H54 (cell line): ENCODE measurements around the gene WDR44.
"Not testable (repeated sequence)": the region's sequence is repeated elsewhere in the genome, so short reads cannot be mapped to it uniquely, and the experiment has no call there.

Experiments used
- DNase-seq: peaks from one replicate; pipeline ENCODE4 v3.0.0; 2011; ENCODE audit warnings: low spot score, mixed read lengths; ENCODE audit not compliant: insufficient read length
- FAIRE-seq: peaks from 3 replicates; lab custom pipeline; 2011; peaks lifted over from hg19 to GRCh38; lab: Jason Lieb, UNC
- POLR2A ChIP-seq: IDR thresholded peaks from 2 replicates; pipeline ENCODE4 v1.6.1; 2011; ENCODE audit warnings: low read depth, mild to moderate bottlenecking, low read length

The WDR44 gene, protein sequence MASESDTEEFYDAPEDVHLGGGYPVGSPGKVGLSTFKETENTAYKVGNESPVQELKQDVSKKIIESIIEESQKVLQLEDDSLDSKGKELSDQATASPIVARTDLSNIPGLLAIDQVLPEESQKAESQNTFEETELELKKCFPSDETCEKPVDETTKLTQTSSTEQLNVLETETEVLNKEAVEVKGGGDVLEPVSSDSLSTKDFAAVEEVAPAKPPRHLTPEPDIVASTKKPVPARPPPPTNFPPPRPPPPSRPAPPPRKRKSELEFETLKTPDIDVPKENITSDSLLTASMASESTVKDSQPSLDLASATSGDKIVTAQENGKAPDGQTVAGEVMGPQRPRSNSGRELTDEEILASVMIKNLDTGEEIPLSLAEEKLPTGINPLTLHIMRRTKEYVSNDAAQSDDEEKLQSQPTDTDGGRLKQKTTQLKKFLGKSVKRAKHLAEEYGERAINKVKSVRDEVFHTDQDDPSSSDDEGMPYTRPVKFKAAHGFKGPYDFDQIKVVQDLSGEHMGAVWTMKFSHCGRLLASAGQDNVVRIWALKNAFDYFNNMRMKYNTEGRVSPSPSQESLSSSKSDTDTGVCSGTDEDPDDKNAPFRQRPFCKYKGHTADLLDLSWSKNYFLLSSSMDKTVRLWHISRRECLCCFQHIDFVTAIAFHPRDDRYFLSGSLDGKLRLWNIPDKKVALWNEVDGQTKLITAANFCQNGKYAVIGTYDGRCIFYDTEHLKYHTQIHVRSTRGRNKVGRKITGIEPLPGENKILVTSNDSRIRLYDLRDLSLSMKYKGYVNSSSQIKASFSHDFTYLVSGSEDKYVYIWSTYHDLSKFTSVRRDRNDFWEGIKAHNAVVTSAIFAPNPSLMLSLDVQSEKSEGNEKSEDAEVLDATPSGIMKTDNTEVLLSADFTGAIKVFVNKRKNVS

DNA sequence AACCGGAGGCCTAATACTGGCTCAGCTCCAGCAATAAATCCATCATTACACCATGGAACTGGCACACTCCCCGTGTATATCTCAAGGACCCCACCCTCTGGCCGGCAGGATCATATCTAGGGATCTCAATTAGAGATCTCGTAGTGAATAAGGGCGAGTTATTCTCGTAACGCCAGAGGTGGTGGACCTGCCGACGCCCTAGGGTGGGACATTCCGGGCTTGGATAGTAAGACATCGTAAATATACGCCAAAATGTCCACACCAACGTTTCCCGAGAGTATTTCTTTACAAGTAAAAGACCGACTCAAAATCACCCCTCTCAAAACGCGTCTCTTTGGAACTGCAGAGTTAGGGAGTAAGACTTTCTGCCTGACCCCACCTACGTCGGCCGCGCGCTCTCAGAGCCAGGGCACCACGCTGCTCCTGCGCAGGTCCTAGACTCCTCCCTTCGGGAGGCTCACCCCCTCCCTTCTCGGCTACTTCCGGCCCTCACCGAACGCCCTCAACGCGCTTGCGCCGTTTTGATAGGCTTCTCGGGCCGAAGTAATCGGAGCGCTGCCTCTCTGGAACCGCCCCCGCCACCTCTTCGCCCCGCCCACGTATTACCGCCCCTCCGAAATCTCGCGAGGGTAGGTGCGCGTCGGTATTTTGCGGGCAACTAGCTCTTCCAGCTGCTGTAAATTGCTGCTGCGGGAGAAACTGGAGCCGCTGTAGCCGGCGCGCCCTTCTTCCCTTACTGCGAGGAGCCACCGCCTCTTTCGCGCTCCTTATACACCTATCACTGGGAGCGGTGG, at the start of gene WDR44:
Gene WDR44, plus strand, starts transcription at position 643 of the 794 bp plus-strand sequence. CDS start 398 bp downstream, outside the sequence.
- peak; percentile 47 for TF ChIP-seq POLR2A
- FAIRE-seq (peak; percentile 97), DNase-seq (peak; percentile 61)

DNA sequence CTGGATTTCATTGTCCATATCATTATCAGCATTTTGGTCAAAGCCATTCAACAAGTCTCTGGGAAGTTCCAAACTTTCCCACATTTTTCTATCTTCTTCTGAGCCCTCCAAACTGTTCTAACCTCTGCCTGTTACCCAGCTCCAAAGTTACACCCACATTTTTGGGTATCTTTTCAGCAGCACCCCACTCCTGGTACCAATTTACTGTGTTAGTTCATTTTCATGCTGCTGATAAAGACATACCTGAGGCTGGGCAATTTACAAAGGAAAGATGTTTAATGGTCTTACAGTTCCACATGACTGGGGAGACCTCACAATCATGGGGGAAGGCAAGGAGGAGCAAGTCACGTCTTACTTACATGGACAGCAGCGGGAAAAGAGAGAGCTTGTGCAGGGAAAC, 40.1 kb upstream of the WDR44 start:
- not testable (repeated sequence) for DNase-seq, FAIRE-seq

DNA sequence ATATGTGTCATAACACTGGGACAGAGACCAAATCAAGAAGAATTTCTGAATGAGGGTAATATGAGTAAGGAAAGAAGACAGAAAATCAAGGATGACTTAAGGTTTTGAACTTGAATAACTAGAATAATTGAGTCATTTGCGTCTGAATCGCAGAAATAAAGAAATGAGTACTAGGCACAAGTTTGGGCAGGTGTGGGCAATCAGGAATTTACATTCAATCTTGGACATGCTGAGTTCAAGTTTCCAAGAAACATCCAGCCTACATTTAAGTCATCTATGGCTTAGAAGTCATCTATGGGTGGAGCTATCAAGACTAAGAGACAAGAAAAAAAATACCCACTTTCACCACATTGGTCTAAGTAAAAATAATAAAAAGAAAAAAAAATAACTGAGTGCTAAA, 30.4 kb upstream of the WDR44 start:
- TF ChIP-seq POLR2A = no peak
- FAIRE-seq (no peak), DNase-seq (no peak)

DNA sequence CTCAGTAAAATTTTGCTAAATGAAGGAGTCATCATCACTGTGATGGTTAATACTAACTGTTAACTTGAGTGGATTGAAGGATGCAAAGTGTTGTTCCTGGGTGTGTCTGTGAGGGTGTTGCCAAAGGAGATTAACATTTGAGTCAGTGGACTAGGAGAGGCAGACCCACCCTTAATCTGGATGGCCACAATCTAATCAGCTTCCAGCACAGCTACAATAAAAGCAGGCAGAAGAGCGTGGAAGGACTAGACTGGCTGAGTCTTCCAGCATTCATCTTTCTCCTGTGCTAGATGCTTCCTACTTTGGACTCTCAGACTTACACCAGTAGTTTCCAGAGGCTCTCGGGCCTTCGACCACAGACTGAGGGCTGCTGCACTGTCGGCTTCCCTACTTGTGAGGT, 21.3 kb upstream of the WDR44 start:
- DNase-seq (no peak), FAIRE-seq (no peak)
- TF ChIP-seq POLR2A = no peak

DNA sequence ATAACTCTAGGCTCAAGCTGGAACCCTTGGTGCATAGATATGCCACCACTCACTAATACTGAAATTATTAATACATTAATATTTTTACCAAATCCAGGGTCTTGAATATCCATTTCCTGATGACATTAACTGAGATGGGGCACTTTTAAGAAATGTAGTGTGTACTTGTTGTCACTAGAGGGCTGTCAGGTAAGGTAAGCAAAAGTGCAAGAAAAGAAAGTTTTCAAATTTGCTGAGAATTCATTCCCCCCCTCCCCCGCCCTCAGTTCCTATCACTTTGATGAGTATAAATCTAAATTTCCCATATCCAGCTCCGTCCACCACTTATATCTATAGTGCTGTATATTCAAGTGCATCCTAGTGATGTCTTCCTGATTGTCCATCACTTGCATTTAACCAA, 20.5 kb upstream of the WDR44 start:
- DNase-seq = no peak
- FAIRE-seq = no peak
- TF ChIP-seq POLR2A = no peak

DNA sequence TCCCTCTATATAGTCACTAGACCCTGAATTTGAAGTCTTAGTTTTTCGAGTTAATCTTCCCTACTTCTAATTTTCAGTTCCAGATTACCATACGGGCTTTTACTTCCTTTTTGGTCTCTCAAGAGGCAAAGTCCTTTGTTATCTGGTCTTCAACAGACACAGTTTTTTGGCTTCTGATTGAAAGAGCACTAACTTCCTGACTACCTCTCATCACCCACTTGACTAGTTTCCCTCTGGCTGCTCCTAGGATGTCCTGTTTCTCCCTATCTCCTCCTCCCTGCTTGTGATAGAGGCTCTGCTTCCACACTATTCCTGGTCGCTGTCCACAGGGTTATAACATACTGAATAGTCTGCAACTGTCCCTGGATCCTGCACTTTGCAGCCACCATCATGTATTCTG, 16.7 kb upstream of the WDR44 start:
- DNase-seq = no peak
- no peak for FAIRE-seq
- TF ChIP-seq POLR2A = no peak

DNA sequence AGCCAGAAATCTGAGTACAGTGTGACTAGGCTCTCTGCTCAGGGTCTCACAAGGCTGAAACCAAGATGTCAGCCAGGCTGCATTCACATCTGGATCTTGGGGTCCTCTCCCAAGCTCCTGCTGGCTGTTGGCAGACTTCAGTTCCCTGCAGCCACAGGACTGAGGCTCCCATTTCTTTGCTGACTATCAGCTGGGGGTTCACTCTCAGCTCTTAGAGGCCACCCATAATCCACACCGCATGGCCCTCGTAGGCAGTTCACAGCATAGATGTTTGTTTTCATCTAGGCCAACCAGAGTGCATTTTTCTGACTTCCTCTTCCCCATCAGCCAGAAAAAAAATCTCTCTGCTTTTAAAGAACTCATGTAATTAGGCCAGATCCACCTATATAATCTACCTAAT, 8.2 kb upstream of the WDR44 start:
- FAIRE-seq = no peak
- DNase-seq = no peak
- TF ChIP-seq POLR2A = no peak

DNA sequence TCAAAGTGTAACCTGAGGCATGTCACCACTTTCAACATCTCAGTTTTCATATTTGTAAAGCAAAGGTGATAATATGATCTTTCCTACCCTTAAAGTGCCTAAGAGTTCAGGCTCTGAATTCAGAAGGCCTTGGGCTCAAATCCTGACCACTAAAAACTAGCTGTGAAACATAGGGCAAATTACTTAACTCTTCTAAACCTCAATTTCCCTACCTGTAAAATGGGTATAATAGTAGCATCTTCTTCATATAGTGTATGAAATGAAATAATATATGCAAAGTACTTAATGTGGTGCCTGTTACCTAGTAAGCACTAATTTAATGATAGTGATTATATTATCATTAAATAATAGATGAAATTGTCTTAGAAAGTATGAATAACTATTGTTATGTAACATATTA, 7.0 kb upstream of the WDR44 start:
- TF ChIP-seq POLR2A = no peak
- DNase-seq (no peak), FAIRE-seq (no peak)

DNA sequence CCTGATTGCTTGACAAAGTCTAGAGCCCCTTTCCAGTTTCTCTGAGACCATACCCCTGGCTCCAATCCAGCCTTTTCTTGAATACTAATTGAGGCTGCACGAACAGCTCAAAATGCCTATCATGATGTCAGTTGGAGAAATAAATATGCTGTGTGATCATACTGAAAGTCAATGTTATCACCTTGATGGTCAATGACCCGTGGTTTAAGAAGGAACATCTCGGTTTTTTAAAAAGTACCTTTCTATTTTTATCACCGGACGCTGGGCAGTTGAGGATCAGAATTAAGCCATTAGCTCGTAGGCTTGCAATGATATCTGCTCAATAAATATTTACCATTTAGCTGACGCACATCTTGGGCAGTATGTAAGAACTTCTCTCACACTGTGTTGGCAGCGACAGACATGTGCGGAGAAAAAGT, 852 bp upstream of the WDR44 start:
- DNase-seq (no peak), FAIRE-seq (no peak)
- TF ChIP-seq POLR2A = no peak

DNA sequence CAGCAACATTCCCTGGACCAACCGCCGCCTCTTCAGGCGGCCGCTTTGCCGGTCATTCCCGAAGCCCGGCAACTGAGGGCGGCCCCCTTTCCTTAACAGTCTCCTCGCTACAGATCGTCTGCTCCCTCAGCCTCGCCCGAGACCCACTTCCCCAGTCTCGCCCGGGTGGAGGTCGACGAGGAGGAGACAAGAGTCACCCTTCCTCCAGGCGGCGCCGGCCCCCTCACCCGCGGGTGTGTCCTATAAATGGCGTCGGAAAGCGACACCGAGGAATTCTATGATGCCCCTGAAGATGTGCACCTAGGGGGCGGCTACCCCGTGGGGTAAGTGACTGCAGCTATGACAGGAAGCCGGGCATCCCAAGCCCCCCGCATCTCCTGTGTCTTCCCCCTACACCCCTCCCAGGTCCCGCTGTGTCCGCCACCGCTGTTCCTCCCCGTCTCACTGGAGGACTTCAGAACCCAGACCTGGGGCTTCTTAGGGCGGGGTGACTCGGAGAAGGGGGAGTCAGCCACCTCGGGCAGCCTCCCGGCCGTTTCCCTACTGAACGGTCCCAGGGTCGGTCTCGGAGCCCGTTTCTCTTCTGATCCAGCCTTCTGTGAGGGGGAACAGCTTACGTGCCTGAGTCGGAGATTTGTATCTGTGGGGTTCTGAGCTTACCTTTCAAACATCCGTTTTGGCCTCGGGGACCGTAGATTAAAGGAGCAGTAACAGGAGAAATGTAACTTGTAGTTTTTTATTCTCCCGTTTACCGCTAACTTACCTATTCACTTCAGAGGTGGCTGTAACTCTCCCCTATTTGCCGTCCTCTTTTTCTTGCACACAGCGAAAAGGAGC, 570 bp downstream of the WDR44 start:
- DNase-seq (no peak), FAIRE-seq (no peak)
- no peak for TF ChIP-seq POLR2A

DNA sequence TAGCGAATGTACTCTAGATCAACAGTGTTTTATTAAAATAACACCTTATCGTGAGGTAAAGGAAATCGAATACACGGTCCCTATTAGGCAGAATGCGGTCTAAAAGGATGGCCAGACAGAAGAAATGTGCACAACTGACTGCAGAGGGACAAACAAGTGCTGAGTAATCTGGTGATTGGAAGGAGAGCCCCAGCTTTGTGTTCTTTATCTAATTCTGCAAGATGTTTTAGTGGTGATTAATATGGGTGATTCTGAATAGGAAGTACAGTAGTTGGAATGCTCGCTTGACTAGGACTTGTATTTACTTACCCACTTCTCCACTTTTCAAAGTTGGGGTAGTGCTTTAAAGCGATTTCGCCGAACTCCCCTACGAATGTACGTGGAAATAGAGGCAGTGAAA, 1.2 kb downstream of the WDR44 start:
- no peak for TF ChIP-seq POLR2A
- DNase-seq = no peak
- peak; percentile 88 for FAIRE-seq

DNA sequence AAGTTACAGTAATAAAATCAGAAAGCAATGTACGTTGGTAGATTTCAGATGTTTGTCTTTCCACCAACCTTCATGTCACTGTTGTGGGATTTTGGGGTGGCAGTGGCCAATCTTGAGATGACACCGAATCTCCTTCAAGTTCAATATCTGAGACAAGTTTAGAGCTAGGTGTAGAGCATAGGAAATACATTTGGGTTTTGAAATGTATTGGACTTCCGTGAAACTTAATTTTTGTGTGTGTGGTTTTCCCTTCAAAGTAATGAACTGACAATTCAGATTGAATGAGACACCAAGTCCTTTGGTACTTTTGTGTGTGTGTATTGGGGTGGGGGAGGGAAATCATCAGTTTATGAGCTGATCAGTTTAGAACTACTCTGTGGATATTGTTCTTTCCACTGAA, 1.8 kb downstream of the WDR44 start:
- DNase-seq = no peak
- no peak for TF ChIP-seq POLR2A
- peak; percentile 6 for FAIRE-seq

DNA sequence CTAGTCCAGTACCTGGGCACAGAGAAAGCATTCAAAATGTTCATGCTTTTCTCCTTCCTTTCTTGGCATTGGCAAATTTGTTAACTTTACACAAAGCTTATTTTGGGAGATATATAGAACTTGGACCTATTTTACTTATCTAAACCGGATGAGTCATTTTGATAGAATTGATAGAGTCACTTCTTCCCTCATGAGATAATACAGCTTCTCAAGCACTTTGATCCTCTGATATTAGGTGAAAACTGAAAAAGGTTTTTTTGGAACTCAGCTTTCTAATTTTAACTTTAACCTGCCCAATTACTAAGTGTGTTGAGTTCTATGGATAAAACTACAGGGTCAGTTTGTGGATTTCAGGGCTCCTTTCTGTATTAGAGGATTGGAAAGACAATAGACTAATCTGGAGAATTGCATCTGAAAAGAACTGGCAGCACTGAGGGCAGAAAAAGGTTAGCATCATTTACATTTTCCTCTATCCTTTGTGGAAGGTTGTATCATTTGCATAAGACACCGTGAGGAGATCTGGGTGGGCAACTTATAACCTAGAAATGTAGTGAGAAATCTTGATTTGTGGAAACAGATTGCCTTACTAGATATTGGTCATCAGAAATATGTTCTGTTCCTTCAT, 2.4 kb downstream of the WDR44 start:
- no peak for TF ChIP-seq POLR2A
- no peak for FAIRE-seq
- DNase-seq = no peak
